HG02938 (cell line): ENCODE data around the gene NLN.
"Not testable (repeated sequence)": the region's sequence is repeated elsewhere in the genome, so short reads cannot be mapped to it uniquely, and the experiment has no call there.

Experiments used
- ATAC-seq: cut with Tn5 transposase; IDR thresholded peaks from one replicate; pipeline ENCODE4 v1.9.1; 2021; ENCODE audit warnings: mild to moderate bottlenecking, moderate library complexity; ENCODE audit not compliant: unreplicated experiment

NLN gene

GRCh38 chr5:65866837-65867521, 145.0 kb downstream of the NLN start:
- ATAC-seq: no peak

GRCh38 chr5:65867542-65868195, 145.7 kb downstream of the NLN start:
- ATAC-seq: no peak

GRCh38 chr5:65868509-65868908, 146.5 kb downstream of the NLN start:
- no peak for ATAC-seq

- ATAC-seq: no peak
Observed at GRCh38 chr5:65871182-65871581, 149.2 kb downstream of the NLN start.

- not testable (repeated sequence) for ATAC-seq
Observed at GRCh38 chr5:65871776-65872175, 149.8 kb downstream of the NLN start.

GRCh38 chr5:65873181-65873750, 151.3 kb downstream of the NLN start:
- ATAC-seq: no peak

GRCh38 chr5:65874241-65874640, 152.2 kb downstream of the NLN start:
- ATAC-seq: no peak

- ATAC-seq: no peak
Observed at GRCh38 chr5:65876496-65876895, 154.5 kb downstream of the NLN start.

GRCh38 chr5:65876970-65877369, 155.0 kb downstream of the NLN start:
- no peak for ATAC-seq
